Stomach (tissue), 9 donors: ENCODE data around the gene HLA-DMA. TPM values are rescaled to one million over a fixed set of nuclear protein-coding genes. Genes with fewer than 3 reads are reported as not detected.

Experiments used
- DNase-seq, 2 donors: peaks; one replicate each; pipeline versions ENCODE4 v3.0.0 to v3.0.0-alpha.2; 2013 to 2019
- H3K27ac ChIP-seq, 5 donors: fragments of 200-600 bp in 4 of 5; sonication (generic) in 4 of 5; one replicate each; pipeline ENCODE4 v1.5.1; 2013 to 2019; ENCODE audit warnings: mild to moderate bottlenecking in 1 of 5, moderate library complexity in 1 of 5
- H3K27me3 ChIP-seq, 3 donors: fragments of 200-600 bp; sonication (generic); one replicate each; pipeline ENCODE4 v1.5.1; 2017 to 2019; ENCODE audit warnings: mixed run types in 1 of 3
- H3K36me3 ChIP-seq, 4 donors: fragments of 200-600 bp; sonication (generic); 1 replicate in 3 of 4; 2 replicates in 1 of 4; pipeline ENCODE4 v1.5.1; 2016 to 2019
- H3K4me1 ChIP-seq, 4 donors: fragments of 200-600 bp; sonication (generic); one replicate each; pipeline ENCODE4 v1.5.1; 2016 to 2019
- H3K4me3 ChIP-seq, 4 donors: fragments of 200-600 bp; sonication (generic) in 3 of 4; one replicate each; pipeline ENCODE4 v1.5.1; 2016 to 2019; ENCODE audit warnings: mild to moderate bottlenecking in 1 of 4
- H3K9me3 ChIP-seq, 4 donors: fragments of 200-600 bp; sonication (generic); one replicate each; pipeline ENCODE4 v1.5.1; 2016 to 2019
- EP300 ChIP-seq: sonication (generic); formaldehyde crosslinking; IDR thresholded peaks from one replicate; pipeline ENCODE4 v1.6.1; 2017; ENCODE audit warnings: antibody characterized with exemption
- POLR2A ChIP-seq, 4 donors: fragments of 450-650 bp; IDR thresholded peaks; one replicate each; pipeline ENCODE4 v1.6.1; 2016; ENCODE audit warnings: antibody characterized with exemption in 4 of 4, control low read depth in 2 of 4, mild to moderate bottlenecking in 1 of 4, moderate library complexity in 1 of 4
- POLR2AphosphoS5 ChIP-seq, 3 donors: sonication (generic); formaldehyde crosslinking; IDR thresholded peaks; one replicate each; pipeline ENCODE4 v1.6.1; 2016; ENCODE audit warnings: antibody characterized with exemption in 3 of 3
- WGBS, 5 donors: extraction: QIAGEN DNeasy Blood & Tissue Kit in 3 of 5; methylation state at CpG; one replicate each; pipeline versions ENCODE4 v1.1.5 to v1.1.7; 2013 to 2018; 5-methylcytosine and 5-hydroxymethylcytosine counted together
- intact Hi-C: fragments of 100-400 bp; cut with DNase I; formaldehyde crosslinking; loops from one replicate; pipeline ENCODE4 v1.15.1; 2023; ENCODE audit warnings: low total_unique reads
- polyA plus RNA-seq, 3 donors: library from polyadenylated mRNA; stranded (reverse); fragments of 200-250 nt; gene quantifications; one replicate each; pipeline ENCODE4 v1.2.3, GENCODE V29; 2013
- total RNA-seq, 5 donors: library from RNA; depleted of rRNA; stranded (reverse); fragments of >200 nt; gene quantifications; one replicate each; pipeline versions ENCODE4 v1.1.0 to v1.2.3, GENCODE V29; 2014 to 2016
- TF ChIP-seq, protein P1 (sequence below), 7 experiments: fragments of 450-650 bp in 4 of 7; fragments of 200-600 bp in 3 of 7; sonication (generic) in 3 of 7; IDR thresholded peaks; one replicate each; pipeline ENCODE4 v1.5.1; 2016 to 2019; ENCODE audit warnings: antibody characterized with exemption in 7 of 7, control low read depth in 2 of 7, mild to moderate bottlenecking in 1 of 7
- donor health status: healthy with polysubstance abuse.
- donor health status: Bipolar disorder and iron deficiency.
- donor health status: healthy.

The HLA-DMA gene
- total and polyA plus RNA-seq, 8 donors: 0.87 to 129 (median 32.2) TPM

- intact Hi-C loops: loop anchor here (5.0 kb wide), 2 partner anchors 48 to 103 kb away; no protein-coding TSS in a partner anchor
- Histone ChIP-seq H3K36me3 (peaks cover 20 to 26% (median 24%) of the 10 kb centered on the region in 4 donors), H3K27ac (peak overlapping the region; percentile 47 to 76 (median 60)), H3K4me3 (no peak overlapping the region), H3K4me1 (peaks cover 33 to 54% (median 50%) of the 10 kb centered on the region in 4 donors), H3K27me3 (no peaks in the 10 kb centered on the region), H3K9me3 (no peaks in the 10 kb centered on the region)
- 10 to 13% (median 12%) methylated on average over 9 of the region's 9 CpGs for WGBS, 5 donors
- no peak for TF ChIP-seq EP300
- TF ChIP-seq, protein P1, sequence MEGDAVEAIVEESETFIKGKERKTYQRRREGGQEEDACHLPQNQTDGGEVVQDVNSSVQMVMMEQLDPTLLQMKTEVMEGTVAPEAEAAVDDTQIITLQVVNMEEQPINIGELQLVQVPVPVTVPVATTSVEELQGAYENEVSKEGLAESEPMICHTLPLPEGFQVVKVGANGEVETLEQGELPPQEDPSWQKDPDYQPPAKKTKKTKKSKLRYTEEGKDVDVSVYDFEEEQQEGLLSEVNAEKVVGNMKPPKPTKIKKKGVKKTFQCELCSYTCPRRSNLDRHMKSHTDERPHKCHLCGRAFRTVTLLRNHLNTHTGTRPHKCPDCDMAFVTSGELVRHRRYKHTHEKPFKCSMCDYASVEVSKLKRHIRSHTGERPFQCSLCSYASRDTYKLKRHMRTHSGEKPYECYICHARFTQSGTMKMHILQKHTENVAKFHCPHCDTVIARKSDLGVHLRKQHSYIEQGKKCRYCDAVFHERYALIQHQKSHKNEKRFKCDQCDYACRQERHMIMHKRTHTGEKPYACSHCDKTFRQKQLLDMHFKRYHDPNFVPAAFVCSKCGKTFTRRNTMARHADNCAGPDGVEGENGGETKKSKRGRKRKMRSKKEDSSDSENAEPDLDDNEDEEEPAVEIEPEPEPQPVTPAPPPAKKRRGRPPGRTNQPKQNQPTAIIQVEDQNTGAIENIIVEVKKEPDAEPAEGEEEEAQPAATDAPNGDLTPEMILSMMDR (IDR thresholded peaks at IDR 0.05): peak in 5 of 7 experiments; percentile 73 to 95 (median 86)
- peak in 2 of 3 donors; percentile 24 to 81 for TF ChIP-seq POLR2AphosphoS5 (IDR thresholded peaks at IDR 0.05)
- TF ChIP-seq POLR2A (IDR thresholded peaks at IDR 0.05): no peak
- peak; percentile 96 to 98 for DNase-seq
Observed at GRCh38 chr6:32984622-32985389, 31.9 kb upstream of the HLA-DMA start.

DNA sequence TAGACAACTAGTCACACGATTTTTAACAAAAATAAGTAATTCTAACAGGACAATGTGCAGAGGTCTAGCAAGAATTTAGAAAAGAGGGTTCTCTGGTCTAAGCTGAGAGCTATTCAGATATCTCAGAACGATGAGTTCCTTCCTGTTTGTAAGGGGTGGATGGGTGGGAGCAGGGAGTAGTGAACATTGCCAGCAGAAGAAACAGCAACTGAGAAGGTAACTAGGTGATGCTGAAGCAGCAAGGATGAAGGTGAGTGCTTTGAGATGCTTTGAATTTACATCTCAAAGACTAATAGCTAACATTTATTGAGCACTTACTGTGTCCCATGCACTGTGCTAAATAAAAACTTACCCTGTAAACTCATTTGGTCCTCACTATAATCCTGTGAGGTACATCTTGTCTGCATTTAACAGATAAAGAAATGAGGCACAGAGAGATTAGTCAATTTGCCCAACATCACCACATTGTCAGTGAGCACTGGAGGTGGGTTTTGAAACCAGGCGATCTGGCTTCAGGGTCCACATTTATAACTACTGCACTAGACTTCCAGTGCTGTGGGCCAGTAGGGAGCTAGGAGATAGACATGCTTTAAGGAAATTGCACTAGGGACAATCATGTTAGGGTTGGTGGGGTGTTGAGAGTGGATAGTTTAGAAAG is 31.2 kb upstream of the HLA-DMA start:
- Histone ChIP-seq H3K9me3 (no peaks in the 10 kb centered on the region), H3K27me3 (no peaks in the 10 kb centered on the region), H3K4me1 (peaks cover 37 to 61% (median 56%) of the 10 kb centered on the region in 4 donors), H3K36me3 (peaks cover 27 to 33% (median 31%) of the 10 kb centered on the region in 4 donors), H3K4me3 (no peak overlapping the region), H3K27ac (peak overlapping the region; percentile 47 to 76 (median 60))
- intact Hi-C loops: no loop called here
- TF ChIP-seq POLR2A (IDR thresholded peaks at IDR 0.05) (peak in 1 of 4 donors; percentile 48), EP300 (no peak)
- no peak for DNase-seq
- 21 to 34% (median 25%) methylated on average over 3 of the region's 3 CpGs for WGBS, 5 donors

- intact Hi-C loops: no loop called here
- TF ChIP-seq POLR2AphosphoS5 (IDR thresholded peaks at IDR 0.05): no peak
- TF ChIP-seq EP300: no peak
- TF ChIP-seq, protein P1 (IDR thresholded peaks at IDR 0.05): no peak
- no peak for TF ChIP-seq POLR2A (IDR thresholded peaks at IDR 0.05)
- Histone ChIP-seq H3K4me3 (no peak overlapping the region), H3K4me1 (peaks cover 38 to 67% (median 61%) of the 10 kb centered on the region in 4 donors), H3K27ac (peak overlapping the region in 4 of 5 donors; percentile 47 to 76 (median 62)), H3K27me3 (no peaks in the 10 kb centered on the region), H3K9me3 (no peaks in the 10 kb centered on the region), H3K36me3 (peaks cover 33 to 39% (median 38%) of the 10 kb centered on the region in 4 donors)
- no peak for DNase-seq
- 28 to 52% (median 38%) methylated on average over 1 of the region's 1 CpG for WGBS, 5 donors
Observed at GRCh38 chr6:32983493-32983848, 30.6 kb upstream of the HLA-DMA start.

- Histone ChIP-seq H3K36me3 (peaks cover 39 to 45% (median 43%) of the 10 kb centered on the region in 4 donors), H3K27ac (peak overlapping the region; percentile 23 to 76 (median 64)), H3K27me3 (no peaks in the 10 kb centered on the region), H3K4me1 (peaks cover 41 to 73% (median 66%) of the 10 kb centered on the region in 4 donors), H3K9me3 (no peaks in the 10 kb centered on the region), H3K4me3 (no peak overlapping the region)
- DNase-seq: peak; percentile 38 to 48
- TF ChIP-seq POLR2AphosphoS5 (IDR thresholded peaks at IDR 0.05) (peak in 2 of 3 donors; percentile 31 to 58), POLR2A (IDR thresholded peaks at IDR 0.05) (no peak)
- 35 to 52% (median 36%) methylated on average over 6 of the region's 6 CpGs for WGBS, 5 donors
- intact Hi-C loops: no loop called here
Observed at GRCh38 chr6:32982702-32983492, 30.0 kb upstream of the HLA-DMA start.
